Breast epithelium (tissue), 3 donors: ENCODE data around the gene NBPF20.
"Not testable (repeated sequence)": the region's sequence is repeated elsewhere in the genome, so short reads cannot be mapped to it uniquely, and the experiment has no call there.

Source experiments
- POLR2A ChIP-seq: fragments of 450-650 bp; IDR thresholded peaks from one replicate; pipeline ENCODE4 v1.6.1; 2016; ENCODE audit warnings: antibody characterized with exemption, mild to moderate bottlenecking, moderate library complexity
- POLR2AphosphoS5 ChIP-seq, 3 donors: sonication (generic); formaldehyde crosslinking; IDR thresholded peaks; one replicate each; pipeline ENCODE4 v1.6.1; 2017; ENCODE audit warnings: antibody characterized with exemption in 3 of 3
- TF ChIP-seq, protein P1 (sequence below), 3 donors: fragments of 450-650 bp; IDR thresholded peaks; one replicate each; pipeline ENCODE4 v1.5.1; 2016 to 2017; ENCODE audit warnings: antibody characterized with exemption in 3 of 3, mild to moderate bottlenecking in 3 of 3, moderate library complexity in 3 of 3

DNA sequence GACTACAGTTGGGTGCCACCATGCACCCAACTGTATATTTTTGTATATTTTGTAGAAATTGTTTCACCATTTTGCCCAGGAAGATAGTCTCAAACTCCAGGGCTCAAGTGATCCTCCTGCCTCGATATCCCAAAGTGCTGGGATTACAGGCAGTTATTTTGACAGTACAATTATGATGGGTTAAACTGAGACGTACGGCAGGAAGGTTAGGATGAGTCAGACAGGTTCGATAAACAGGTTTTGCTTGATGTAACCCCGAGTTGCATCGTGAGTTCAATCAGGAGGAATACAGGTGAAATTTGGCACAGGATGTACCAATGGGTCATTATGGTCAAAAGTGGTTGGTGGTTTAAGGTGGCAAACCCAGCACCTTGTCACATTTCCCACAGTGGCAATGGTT is 46.0 kb upstream of the NBPF20 start:
- TF ChIP-seq, protein P1, sequence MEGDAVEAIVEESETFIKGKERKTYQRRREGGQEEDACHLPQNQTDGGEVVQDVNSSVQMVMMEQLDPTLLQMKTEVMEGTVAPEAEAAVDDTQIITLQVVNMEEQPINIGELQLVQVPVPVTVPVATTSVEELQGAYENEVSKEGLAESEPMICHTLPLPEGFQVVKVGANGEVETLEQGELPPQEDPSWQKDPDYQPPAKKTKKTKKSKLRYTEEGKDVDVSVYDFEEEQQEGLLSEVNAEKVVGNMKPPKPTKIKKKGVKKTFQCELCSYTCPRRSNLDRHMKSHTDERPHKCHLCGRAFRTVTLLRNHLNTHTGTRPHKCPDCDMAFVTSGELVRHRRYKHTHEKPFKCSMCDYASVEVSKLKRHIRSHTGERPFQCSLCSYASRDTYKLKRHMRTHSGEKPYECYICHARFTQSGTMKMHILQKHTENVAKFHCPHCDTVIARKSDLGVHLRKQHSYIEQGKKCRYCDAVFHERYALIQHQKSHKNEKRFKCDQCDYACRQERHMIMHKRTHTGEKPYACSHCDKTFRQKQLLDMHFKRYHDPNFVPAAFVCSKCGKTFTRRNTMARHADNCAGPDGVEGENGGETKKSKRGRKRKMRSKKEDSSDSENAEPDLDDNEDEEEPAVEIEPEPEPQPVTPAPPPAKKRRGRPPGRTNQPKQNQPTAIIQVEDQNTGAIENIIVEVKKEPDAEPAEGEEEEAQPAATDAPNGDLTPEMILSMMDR (IDR thresholded peaks at IDR 0.05): not testable (repeated sequence)
- not testable (repeated sequence) for TF ChIP-seq POLR2AphosphoS5 (IDR thresholded peaks at IDR 0.05); POLR2A
